ENCODE data around the gene DESI1.
"Not testable (repeated sequence)": the region's sequence is repeated elsewhere in the genome, so short reads cannot be mapped to it uniquely, and the experiment has no call there.

DESI1 gene

GRCh38 chr22:41575533-41575932 is 45.3 kb downstream of the DESI1 start:
- no peak for TF ChIP-seq CTCF (IDR thresholded peaks at IDR 0.05)
- DNase-seq (ENCODE audit: low spot score), result no peak
- H3K4me3 ChIP-seq, result no peak overlapping the region
- H3K27ac ChIP-seq, result peak overlapping the region; percentile 65 to 90

GRCh38 chr22:41574847-41575381 is 45.9 kb downstream of the DESI1 start:
- DNase-seq (ENCODE audit: low spot score), result no peak
- Histone ChIP-seq H3K27ac (peak overlapping the region; percentile 65 to 90), H3K4me3 (peak overlapping the region; percentile 40)
- no peak for TF ChIP-seq CTCF (IDR thresholded peaks at IDR 0.05)

GRCh38 chr22:41573677-41574076 is 47.2 kb downstream of the DESI1 start:
- no peak for DNase-seq (ENCODE audit: low spot score)
- TF ChIP-seq CTCF (IDR thresholded peaks at IDR 0.05), result no peak
- H3K4me3 ChIP-seq, result no peak overlapping the region
- peak overlapping the region in 1 of 2 donors; percentile 65 for H3K27ac ChIP-seq

- not testable (repeated sequence) for DNase-seq (ENCODE audit: low spot score); H3K4me3 ChIP-seq; H3K27ac ChIP-seq
Measured at GRCh38 chr22:41572305-41572704, 48.5 kb downstream of the DESI1 start.

- Histone ChIP-seq H3K27ac (no peak overlapping the region), H3K4me3 (no peak overlapping the region)
- no peak for DNase-seq (ENCODE audit: low spot score)
- TF ChIP-seq CTCF (IDR thresholded peaks at IDR 0.05), result no peak
Measured at GRCh38 chr22:41571786-41572185, 49.1 kb downstream of the DESI1 start.

- Histone ChIP-seq H3K4me3 (no peak overlapping the region), H3K27ac (peak overlapping the region in 1 of 2 donors; percentile 91)
- TF ChIP-seq CTCF (IDR thresholded peaks at IDR 0.05), result no peak
- DNase-seq (ENCODE audit: low spot score), result no peak
Measured at GRCh38 chr22:41570221-41570620, 50.6 kb downstream of the DESI1 start.

GRCh38 chr22:41568811-41569210 is 52.0 kb downstream of the DESI1 start:
- Histone ChIP-seq H3K4me3 (peak overlapping the region; percentile 28), H3K27ac (peak overlapping the region; percentile 59 to 91)
- DNase-seq (ENCODE audit: low spot score), result peak; percentile 83
- TF ChIP-seq CTCF (IDR thresholded peaks at IDR 0.05), result no peak

GRCh38 chr22:41567512-41567768 is 53.4 kb downstream of the DESI1 start:
- peak overlapping the region; percentile 91 to 93 for H3K27ac ChIP-seq
- no peak for TF ChIP-seq CTCF (IDR thresholded peaks at IDR 0.05)
- DNase-seq (ENCODE audit: low spot score), result no peak
- H3K4me3 ChIP-seq, result no peak overlapping the region

All from coronary artery (tissue), 2 donors.